A673 (cell line): ENCODE results near the gene HMCES.

ENCODE experiments used
- CTCF ChIP-seq: fragments of 300-800, 200-600 bp; sonication (generic); conservative IDR thresholded peaks from 2 replicates; pipeline ENCODE4 v1.5.1; 2017; ENCODE audit warnings: low read depth, mild to moderate bottlenecking, antibody characterized with exemption, low read length, moderate library complexity, mixed read lengths
- EZH2 ChIP-seq: fragments of 200-600 bp; sonication (generic); IDR thresholded peaks from 2 replicates; pipeline ENCODE4 v1.6.1; 2017; ENCODE audit warnings: borderline replicate concordance, low read depth, mild to moderate bottlenecking, mixed read lengths, antibody characterized with exemption, low read length; ENCODE audit not compliant: poor library complexity, severe bottlenecking

- TF ChIP-seq CTCF (no peak), EZH2 (no peak)
Observed at GRCh38 chr3:129282727-129283327, 4.2 kb downstream of the HMCES start.
